NCI-H146 treated with DMSO at 0.1 percent for 48 hours (cell line): ENCODE results near the gene TPSAB1.
"Not testable (repeated sequence)": the region's sequence is repeated elsewhere in the genome, so short reads cannot be mapped to it uniquely, and the experiment has no call there.

Experiments
- DNase-seq: peaks from one replicate; lab custom pipeline; 2025; ENCODE audit not compliant: unreplicated experiment; lab: John Stamatoyannopoulos, UW

Gene TPSAB1

DNA sequence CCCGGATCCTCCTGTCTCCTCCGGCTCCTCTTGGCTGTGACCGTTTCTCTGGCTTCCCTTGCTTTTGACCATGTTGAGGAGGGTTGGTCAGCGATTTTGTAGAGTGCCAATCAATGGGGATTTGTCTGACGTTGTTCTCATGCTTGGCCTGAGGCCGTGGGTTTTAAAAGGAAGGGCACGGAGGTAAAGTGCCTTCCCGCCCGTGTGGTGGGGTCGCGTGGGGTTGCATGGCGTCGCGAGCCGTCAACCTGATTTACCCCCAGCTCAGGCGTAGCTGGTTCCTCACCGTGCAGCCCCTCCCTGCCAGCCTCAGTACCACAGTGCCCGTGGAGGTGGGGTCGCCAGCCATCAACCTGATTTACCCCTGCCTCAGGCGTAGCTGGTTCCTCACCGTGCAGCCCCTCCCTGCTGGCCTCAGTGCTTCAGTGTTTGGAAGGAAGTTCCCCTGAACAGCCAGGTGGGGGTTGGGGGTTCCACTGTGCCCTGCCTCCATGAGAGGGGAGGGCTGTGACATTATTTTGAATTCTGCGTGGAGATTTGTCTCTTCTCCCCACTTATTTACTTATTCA lies 5.0 kb downstream of the TPSAB1 start:
- no peak for DNase-seq

GRCh38 chr16:1247903-1248537 lies 7.5 kb downstream of the TPSAB1 start:
- DNase-seq: not testable (repeated sequence)

DNA sequence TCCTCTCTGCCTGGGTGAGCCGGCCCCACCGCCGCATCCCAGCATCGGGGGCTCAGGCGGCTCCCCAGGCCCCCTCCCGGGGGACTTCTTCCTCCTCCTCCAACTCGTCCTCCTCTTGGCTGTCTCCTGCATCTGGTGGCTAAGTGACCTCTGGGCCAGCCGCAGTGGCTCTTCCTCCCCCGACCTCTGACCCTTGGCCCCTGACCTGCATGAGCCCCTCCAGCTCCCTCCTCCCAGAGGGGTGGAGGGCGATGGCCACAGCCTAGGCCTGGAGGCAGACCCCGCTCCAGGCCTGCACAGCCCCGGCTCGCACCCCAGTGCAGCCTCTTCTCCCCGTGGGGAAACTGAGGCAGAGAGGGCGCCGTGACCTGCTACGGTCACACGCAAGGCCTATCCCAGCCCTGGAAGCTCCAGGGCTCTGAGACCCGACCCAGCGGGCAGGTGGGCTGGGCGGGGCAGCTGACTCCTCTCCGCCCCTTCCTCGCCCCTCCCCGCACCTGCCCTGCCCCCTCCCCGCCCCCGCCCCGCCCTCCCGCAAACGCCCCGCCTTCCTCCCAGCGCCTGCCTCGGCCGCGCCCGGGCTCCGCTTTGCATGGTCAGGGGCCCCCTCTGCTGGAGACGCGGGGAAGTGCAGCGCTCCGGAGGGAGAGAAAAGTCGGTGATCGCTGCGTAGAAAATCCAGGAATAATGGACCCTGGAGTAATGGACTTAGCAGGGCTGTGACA lies 8.7 kb downstream of the TPSAB1 start:
- not testable (repeated sequence) for DNase-seq

DNA sequence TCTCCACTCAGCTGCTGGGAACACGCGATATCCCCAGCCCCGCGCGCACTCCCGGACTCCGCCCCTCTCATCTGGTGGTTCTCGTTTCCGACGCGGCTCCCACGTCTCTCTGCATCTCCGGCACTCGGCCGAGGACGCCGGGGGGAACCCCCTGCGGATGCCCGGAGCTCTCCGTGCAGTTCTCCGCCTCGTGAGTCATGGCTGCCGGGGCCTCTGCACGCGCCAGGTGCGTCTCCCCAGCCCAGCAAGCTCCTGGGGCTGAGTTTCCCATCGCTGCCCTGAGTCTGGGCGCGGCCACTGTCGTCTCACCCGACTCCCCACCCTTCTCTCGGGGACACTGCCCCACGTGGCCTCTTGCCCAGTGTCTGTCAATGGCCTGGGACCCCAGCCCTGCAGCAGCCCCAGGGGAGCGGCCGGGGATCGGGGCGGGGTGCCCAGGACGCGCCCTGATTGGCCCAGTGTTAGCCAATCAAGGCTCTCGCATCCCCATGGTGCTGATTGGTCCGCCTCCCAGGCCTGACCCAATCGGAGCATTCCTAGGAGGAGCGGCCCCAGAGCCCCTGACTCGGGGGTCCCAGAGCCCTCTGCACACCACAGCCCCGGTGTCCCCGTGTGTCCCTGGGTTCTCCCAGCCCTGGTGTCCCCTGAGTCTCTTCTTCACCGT lies 13.3 kb downstream of the TPSAB1 start:
- not testable (repeated sequence) for DNase-seq

GRCh38 chr16:1254821-1255220 lies 14.3 kb downstream of the TPSAB1 start:
- not testable (repeated sequence) for DNase-seq

GRCh38 chr16:1255276-1256122 lies 15.0 kb downstream of the TPSAB1 start, which contains the start of gene TPSD1:
Gene TPSD1, plus strand, starts transcription at chr16:1256069. Its CDS starts 212 bp downstream, at chr16:1256281.
- DNase-seq: not testable (repeated sequence)

GRCh38 chr16:1256296-1256873 lies 15.9 kb downstream of the TPSAB1 start:
- DNase-seq: not testable (repeated sequence)

GRCh38 chr16:1256874-1257322 lies 16.4 kb downstream of the TPSAB1 start:
- no peak for DNase-seq

- DNase-seq: no peak
Observed at GRCh38 chr16:1257561-1258224, 17.2 kb downstream of the TPSAB1 start.

GRCh38 chr16:1258225-1258600 lies 17.7 kb downstream of the TPSAB1 start:
- DNase-seq: no peak

GRCh38 chr16:1258906-1259759 lies 18.6 kb downstream of the TPSAB1 start:
- DNase-seq: no peak

GRCh38 chr16:1259760-1260068 lies 19.2 kb downstream of the TPSAB1 start:
- no peak for DNase-seq

GRCh38 chr16:1260101-1260680 lies 19.7 kb downstream of the TPSAB1 start:
- DNase-seq: no peak

GRCh38 chr16:1261131-1261892 lies 20.8 kb downstream of the TPSAB1 start:
- DNase-seq: peak; percentile 68

DNA sequence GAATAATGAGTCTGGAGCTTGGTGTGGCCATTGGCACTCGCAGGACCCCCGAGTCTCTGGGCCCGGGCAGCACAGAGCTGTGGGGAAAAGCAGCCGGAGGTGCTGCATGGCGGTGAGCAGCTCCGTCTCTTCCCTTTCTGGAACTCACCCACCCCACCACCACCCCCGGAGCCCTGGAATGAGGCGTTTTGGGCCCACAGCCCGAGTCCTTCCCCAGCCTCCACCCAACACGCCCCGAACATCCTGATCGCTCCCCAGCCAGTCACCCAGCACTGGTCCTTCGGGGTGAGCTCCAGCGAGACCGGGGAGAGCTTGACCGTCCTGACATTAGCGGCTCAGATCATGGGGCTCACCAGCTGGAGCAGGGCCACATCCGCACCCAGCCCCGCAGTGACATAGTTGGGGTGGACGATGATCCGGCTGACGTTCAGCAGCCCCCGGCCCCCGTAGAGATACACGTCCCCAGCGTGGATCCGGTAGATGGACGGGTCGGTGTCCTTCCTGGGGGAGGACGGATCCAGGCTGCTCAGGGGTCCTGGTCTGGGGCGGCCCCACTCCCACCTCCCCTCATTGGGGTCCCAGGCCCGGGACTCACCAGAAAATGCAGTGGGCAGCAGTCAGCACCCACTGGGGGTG lies 21.8 kb downstream of the TPSAB1 start:
- DNase-seq: no peak

DNA sequence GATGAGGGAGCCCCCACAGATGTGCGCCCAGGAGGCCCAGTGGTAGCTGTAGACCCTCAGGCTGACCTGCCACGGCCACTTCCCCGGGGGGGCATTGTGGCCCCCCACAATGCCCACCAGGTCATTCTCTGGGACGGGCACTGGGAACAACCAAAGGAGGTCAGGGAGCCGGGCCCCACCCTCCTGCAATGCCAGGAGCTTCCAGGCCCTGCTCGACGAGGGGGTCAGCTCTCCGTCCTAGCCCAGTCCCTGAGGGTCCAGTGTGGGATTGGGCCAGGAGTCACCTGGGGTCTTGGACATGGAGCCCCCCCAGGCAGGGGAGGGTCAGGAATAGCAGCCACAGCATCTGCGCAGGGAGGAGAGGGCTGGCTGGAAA lies 22.3 kb downstream of the TPSAB1 start:
- DNase-seq: no peak

GRCh38 chr16:1263591-1264344 lies 23.3 kb downstream of the TPSAB1 start:
- DNase-seq: no peak
